WTC11 (cell line): Measurements from ENCODE around the gene AKT3.

Source experiments
- ETV6 ChIP-seq: sonication (generic); formaldehyde crosslinking; IDR thresholded peaks from 2 replicates; pipeline ENCODE4 v1.8.1; 2022; ENCODE audit warnings: mild to moderate bottlenecking, missing genetic modification reagents
- FOXK1 ChIP-seq: sonication (generic); formaldehyde crosslinking; IDR thresholded peaks from 2 replicates; pipeline ENCODE4 v1.8.0; 2022; ENCODE audit warnings: mild to moderate bottlenecking, moderate library complexity, missing genetic modification reagents
- GTF2I ChIP-seq: fragments of 250-450 bp; sonication (Bioruptor Pico); conservative IDR thresholded peaks from 2 replicates; pipeline ENCODE4 v1.4.0; 2021; ENCODE audit warnings: mild to moderate bottlenecking
- MYBL2 ChIP-seq: sonication (generic); formaldehyde crosslinking; IDR thresholded peaks from 2 replicates; pipeline ENCODE4 v1.8.1; 2023; ENCODE audit warnings: mild to moderate bottlenecking, moderate library complexity, missing genetic modification reagents
- NFE2L1 ChIP-seq: sonication (generic); formaldehyde crosslinking; IDR thresholded peaks from 2 replicates; pipeline ENCODE4 v1.8.1; 2023; ENCODE audit warnings: missing genetic modification reagents
- NR2C2 ChIP-seq: sonication (generic); formaldehyde crosslinking; IDR thresholded peaks from 2 replicates; pipeline ENCODE4 v1.8.0; 2022; ENCODE audit warnings: mild to moderate bottlenecking, missing genetic modification reagents
- TEAD1 ChIP-seq: sonication (generic); formaldehyde crosslinking; IDR thresholded peaks from 2 replicates; pipeline ENCODE4 v1.8.0; 2022; ENCODE audit warnings: mild to moderate bottlenecking, missing genetic modification reagents
- TF ChIP-seq, protein P1 (sequence below): sonication (generic); formaldehyde crosslinking; IDR thresholded peaks from 2 replicates; pipeline ENCODE4 v1.8.1; 2023; ENCODE audit warnings: mild to moderate bottlenecking, missing genetic modification reagents
- TF ChIP-seq, protein P2 (sequence below): sonication (generic); formaldehyde crosslinking; IDR thresholded peaks from 2 replicates; pipeline ENCODE4 v1.8.0; 2023; ENCODE audit warnings: mild to moderate bottlenecking, missing genetic modification reagents
- TF ChIP-seq, protein P3 (sequence below): fragments of 200-600 bp; IDR thresholded peaks from 2 replicates; pipeline ENCODE4 v1.8.0; 2022; ENCODE audit warnings: antibody characterized with exemption

DNA sequence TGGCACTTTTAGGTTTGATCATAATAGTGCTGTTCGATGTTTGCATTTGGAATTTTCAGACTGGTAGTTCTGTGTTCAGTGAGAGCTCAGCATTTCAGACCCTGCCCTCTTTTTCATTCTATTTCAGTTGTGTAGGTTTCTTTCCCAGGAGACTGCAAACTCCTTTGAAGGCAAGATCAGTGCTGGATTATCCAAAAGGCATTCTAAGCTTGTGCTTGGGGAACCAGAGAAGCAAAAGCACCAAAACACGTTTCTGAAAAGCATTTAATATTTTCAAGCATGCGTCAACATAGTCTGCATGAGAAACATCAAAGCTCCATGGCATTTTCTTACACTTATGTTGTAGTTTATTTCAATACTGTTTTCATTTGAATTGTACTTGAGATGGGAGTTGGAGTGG is 302.2 kb downstream of the AKT3 start:
- TF ChIP-seq ETV6, result no peak
- TF ChIP-seq NFE2L1 (CRISPR knock-in tag), result no peak
- TF ChIP-seq, protein P1, sequence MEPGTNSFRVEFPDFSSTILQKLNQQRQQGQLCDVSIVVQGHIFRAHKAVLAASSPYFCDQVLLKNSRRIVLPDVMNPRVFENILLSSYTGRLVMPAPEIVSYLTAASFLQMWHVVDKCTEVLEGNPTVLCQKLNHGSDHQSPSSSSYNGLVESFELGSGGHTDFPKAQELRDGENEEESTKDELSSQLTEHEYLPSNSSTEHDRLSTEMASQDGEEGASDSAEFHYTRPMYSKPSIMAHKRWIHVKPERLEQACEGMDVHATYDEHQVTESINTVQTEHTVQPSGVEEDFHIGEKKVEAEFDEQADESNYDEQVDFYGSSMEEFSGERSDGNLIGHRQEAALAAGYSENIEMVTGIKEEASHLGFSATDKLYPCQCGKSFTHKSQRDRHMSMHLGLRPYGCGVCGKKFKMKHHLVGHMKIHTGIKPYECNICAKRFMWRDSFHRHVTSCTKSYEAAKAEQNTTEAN (CRISPR knock-in tag), result no peak
- no peak for TF ChIP-seq MYBL2 (CRISPR knock-in tag)
- TF ChIP-seq, protein P2, sequence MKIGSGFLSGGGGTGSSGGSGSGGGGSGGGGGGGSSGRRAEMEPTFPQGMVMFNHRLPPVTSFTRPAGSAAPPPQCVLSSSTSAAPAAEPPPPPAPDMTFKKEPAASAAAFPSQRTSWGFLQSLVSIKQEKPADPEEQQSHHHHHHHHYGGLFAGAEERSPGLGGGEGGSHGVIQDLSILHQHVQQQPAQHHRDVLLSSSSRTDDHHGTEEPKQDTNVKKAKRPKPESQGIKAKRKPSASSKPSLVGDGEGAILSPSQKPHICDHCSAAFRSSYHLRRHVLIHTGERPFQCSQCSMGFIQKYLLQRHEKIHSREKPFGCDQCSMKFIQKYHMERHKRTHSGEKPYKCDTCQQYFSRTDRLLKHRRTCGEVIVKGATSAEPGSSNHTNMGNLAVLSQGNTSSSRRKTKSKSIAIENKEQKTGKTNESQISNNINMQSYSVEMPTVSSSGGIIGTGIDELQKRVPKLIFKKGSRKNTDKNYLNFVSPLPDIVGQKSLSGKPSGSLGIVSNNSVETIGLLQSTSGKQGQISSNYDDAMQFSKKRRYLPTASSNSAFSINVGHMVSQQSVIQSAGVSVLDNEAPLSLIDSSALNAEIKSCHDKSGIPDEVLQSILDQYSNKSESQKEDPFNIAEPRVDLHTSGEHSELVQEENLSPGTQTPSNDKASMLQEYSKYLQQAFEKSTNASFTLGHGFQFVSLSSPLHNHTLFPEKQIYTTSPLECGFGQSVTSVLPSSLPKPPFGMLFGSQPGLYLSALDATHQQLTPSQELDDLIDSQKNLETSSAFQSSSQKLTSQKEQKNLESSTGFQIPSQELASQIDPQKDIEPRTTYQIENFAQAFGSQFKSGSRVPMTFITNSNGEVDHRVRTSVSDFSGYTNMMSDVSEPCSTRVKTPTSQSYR, result no peak
- TF ChIP-seq TEAD1, result no peak
- no peak for TF ChIP-seq NR2C2 (CRISPR knock-in tag)
- no peak for TF ChIP-seq GTF2I (CRISPR knock-in tag)
- TF ChIP-seq, protein P3, sequence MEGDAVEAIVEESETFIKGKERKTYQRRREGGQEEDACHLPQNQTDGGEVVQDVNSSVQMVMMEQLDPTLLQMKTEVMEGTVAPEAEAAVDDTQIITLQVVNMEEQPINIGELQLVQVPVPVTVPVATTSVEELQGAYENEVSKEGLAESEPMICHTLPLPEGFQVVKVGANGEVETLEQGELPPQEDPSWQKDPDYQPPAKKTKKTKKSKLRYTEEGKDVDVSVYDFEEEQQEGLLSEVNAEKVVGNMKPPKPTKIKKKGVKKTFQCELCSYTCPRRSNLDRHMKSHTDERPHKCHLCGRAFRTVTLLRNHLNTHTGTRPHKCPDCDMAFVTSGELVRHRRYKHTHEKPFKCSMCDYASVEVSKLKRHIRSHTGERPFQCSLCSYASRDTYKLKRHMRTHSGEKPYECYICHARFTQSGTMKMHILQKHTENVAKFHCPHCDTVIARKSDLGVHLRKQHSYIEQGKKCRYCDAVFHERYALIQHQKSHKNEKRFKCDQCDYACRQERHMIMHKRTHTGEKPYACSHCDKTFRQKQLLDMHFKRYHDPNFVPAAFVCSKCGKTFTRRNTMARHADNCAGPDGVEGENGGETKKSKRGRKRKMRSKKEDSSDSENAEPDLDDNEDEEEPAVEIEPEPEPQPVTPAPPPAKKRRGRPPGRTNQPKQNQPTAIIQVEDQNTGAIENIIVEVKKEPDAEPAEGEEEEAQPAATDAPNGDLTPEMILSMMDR, result no peak
- TF ChIP-seq FOXK1 (CRISPR knock-in tag), result no peak
